Keratinocyte (primary cell): ENCODE measurements around the gene ACVR1. TPM values are rescaled to one million over a fixed set of nuclear protein-coding genes. Genes with fewer than 3 reads are reported as not detected.

Experiments
- DNase-seq: peaks from one replicate; pipeline ENCODE4 v3.0.0-alpha.2; 2011; ENCODE audit warnings: low read depth, missing footprints, low spot score
- FAIRE-seq: peaks from 2 replicates; lab custom pipeline; 2011; peaks lifted over from hg19 to GRCh38; lab: Jason Lieb, UNC
- H2AFZ ChIP-seq: 2 replicates; pipeline ENCODE4 v1.6.0; 2012; ENCODE audit warnings: low read length, control low read depth, inconsistent platforms; ENCODE audit not compliant: control insufficient read depth
- H3K27ac ChIP-seq: 2 replicates; pipeline ENCODE4 v1.5.1; 2011; ENCODE audit warnings: low read length; ENCODE audit not compliant: control insufficient read depth, insufficient read depth
- H3K27me3 ChIP-seq: 3 replicates; pipeline ENCODE4 v1.6.0; 2011; ENCODE audit warnings: low read length; ENCODE audit not compliant: control insufficient read depth, insufficient read depth; ENCODE audit errors: extremely low read depth
- H3K36me3 ChIP-seq, 2 experiments: 2 replicates in 1 of 2; 3 replicates in 1 of 2; pipeline ENCODE4 v1.5.1; 2011; ENCODE audit warnings: low read length in 2 of 2, mild to moderate bottlenecking in 1 of 2; ENCODE audit not compliant: control insufficient read depth in 2 of 2, insufficient read depth in 2 of 2; ENCODE audit errors: extremely low read depth in 1 of 2
- H3K4me1 ChIP-seq: 3 replicates; pipeline ENCODE4 v1.5.1; 2011; ENCODE audit warnings: low read length; ENCODE audit not compliant: control insufficient read depth, insufficient read depth; ENCODE audit errors: extremely low read depth
- H3K4me2 ChIP-seq: 3 replicates; pipeline ENCODE4 v1.6.0; 2011; ENCODE audit warnings: low read depth, low read length; ENCODE audit not compliant: control insufficient read depth, insufficient read depth; ENCODE audit errors: extremely low read depth
- H3K4me3 ChIP-seq, 3 experiments: fragments of 200-600 bp in 1 of 3; sonication (generic) in 1 of 3; 2 replicates in 2 of 3; 3 replicates in 1 of 3; pipeline ENCODE4 v1.5.1; 2011 to 2016; ENCODE audit warnings: low read length in 3 of 3, mild to moderate bottlenecking in 3 of 3, control low read depth in 2 of 3, inconsistent platforms in 1 of 3, low read depth in 1 of 3, mixed read lengths in 1 of 3, mixed run types in 1 of 3, moderate library complexity in 1 of 3; ENCODE audit not compliant: control insufficient read depth in 2 of 3, insufficient read depth in 2 of 3; ENCODE audit errors: extremely low read depth in 1 of 3
- H3K79me2 ChIP-seq: 2 replicates; pipeline ENCODE4 v1.6.0; 2012; ENCODE audit warnings: low read length; ENCODE audit not compliant: control insufficient read depth, insufficient read depth
- H3K9ac ChIP-seq: 3 replicates; pipeline ENCODE4 v1.6.0; 2011; ENCODE audit warnings: low read length; ENCODE audit not compliant: control insufficient read depth, insufficient read depth; ENCODE audit errors: extremely low read depth
- H3K9me1 ChIP-seq: 3 replicates; pipeline ENCODE4 v1.6.0; 2011; ENCODE audit warnings: low read length; ENCODE audit not compliant: control insufficient read depth, insufficient read depth; ENCODE audit errors: extremely low read depth
- H3K9me3 ChIP-seq: 2 replicates; pipeline ENCODE4 v1.5.1; 2012; ENCODE audit warnings: low read depth, low read length; ENCODE audit not compliant: control insufficient read depth
- H4K20me1 ChIP-seq: 3 replicates; pipeline ENCODE4 v1.6.0; 2011; ENCODE audit warnings: low read length; ENCODE audit not compliant: control insufficient read depth, insufficient read depth; ENCODE audit errors: extremely low read depth
- EZH2 ChIP-seq: IDR thresholded peaks from one replicate; pipeline ENCODE4 v1.6.1; 2012; ENCODE audit warnings: inconsistent platforms, mild to moderate bottlenecking, low read length, moderate library complexity
- dilution Hi-C: fragments of 300-500 bp; cut with MboI; formaldehyde crosslinking; loops from one replicate; pipeline ENCODE4 v1.7.0; 2020; ENCODE audit warnings: low sequenced_read_pairs; ENCODE audit not compliant: extremely low pct_ligation_motif_present
- polyA plus RNA-seq, 5 experiments: library from polyadenylated mRNA; depleted of rRNA in 3 of 5; stranded (reverse) in 3 of 5; stranded (forward) in 1 of 5; unstranded in 1 of 5; fragments of >200 nt; gene quantifications; 1 replicate in 1 of 5; 2 replicates in 3 of 5; 3 replicates in 1 of 5; pipeline versions ENCODE4 v1.2.1 to v1.2.3, GENCODE V29; 2011 to 2012; ENCODE audit warnings: missing spikeins in 2 of 5, low read depth in 1 of 5, low replicate concordance in 1 of 5
- TF ChIP-seq, protein P1 (sequence below), 3 experiments: IDR thresholded peaks in 1 of 3; conservative IDR thresholded peaks in 1 of 3; optimal IDR thresholded peaks in 1 of 3; 2 replicates in 2 of 3; 3 replicates in 1 of 3; pipeline versions ENCODE3 to v1.5.1; 2011; ENCODE audit warnings: low read length in 3 of 3, mild to moderate bottlenecking in 3 of 3, moderate library complexity in 2 of 3, control low read depth in 1 of 3, inconsistent platforms in 1 of 3; ENCODE audit not compliant: insufficient read depth in 2 of 3; ENCODE audit errors: extremely low read depth in 1 of 3

Gene ACVR1
- polyA plus RNA-seq, 1 donor (not counting 4 experiments of a cell fraction or from before 2014, with no cell fraction given): 30.8 TPM

- Histone ChIP-seq H3K27ac (no peak overlapping the region), H3K9ac (no peak overlapping the region), H3K4me2 (no peak overlapping the region), H3K79me2 (no peaks in the 10 kb centered on the region), H3K4me1 (no peaks in the 10 kb centered on the region), H3K27me3 (peaks cover 9% of the 10 kb centered on the region), H3K4me3 (no peak overlapping the region), H3K36me3 (no peaks in the 10 kb centered on the region), H4K20me1 (no peaks in the 10 kb centered on the region), H2AFZ (no peak overlapping the region), H3K9me1 (no peaks in the 10 kb centered on the region), H3K9me3 (no peaks in the 10 kb centered on the region)
- dilution Hi-C loops: no loop called here
- DNase-seq (no peak), FAIRE-seq (no peak)
- TF ChIP-seq, protein P1, sequence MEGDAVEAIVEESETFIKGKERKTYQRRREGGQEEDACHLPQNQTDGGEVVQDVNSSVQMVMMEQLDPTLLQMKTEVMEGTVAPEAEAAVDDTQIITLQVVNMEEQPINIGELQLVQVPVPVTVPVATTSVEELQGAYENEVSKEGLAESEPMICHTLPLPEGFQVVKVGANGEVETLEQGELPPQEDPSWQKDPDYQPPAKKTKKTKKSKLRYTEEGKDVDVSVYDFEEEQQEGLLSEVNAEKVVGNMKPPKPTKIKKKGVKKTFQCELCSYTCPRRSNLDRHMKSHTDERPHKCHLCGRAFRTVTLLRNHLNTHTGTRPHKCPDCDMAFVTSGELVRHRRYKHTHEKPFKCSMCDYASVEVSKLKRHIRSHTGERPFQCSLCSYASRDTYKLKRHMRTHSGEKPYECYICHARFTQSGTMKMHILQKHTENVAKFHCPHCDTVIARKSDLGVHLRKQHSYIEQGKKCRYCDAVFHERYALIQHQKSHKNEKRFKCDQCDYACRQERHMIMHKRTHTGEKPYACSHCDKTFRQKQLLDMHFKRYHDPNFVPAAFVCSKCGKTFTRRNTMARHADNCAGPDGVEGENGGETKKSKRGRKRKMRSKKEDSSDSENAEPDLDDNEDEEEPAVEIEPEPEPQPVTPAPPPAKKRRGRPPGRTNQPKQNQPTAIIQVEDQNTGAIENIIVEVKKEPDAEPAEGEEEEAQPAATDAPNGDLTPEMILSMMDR (optimal IDR thresholded peaks at IDR 0.05 in 1 of 3, IDR thresholded peaks at IDR 0.05 in 1 of 3, conservative IDR thresholded peaks at IDR 0.05 in 1 of 3; ENCODE audit: extremely low read depth in 1 of 3, insufficient read depth in 2 of 3, low read length in 3 of 3): no peak
- no peak for TF ChIP-seq EZH2
These were observed 43.1 kb upstream of the ACVR1 start for GRCh38 chr2:157919181-157919580.

DNA sequence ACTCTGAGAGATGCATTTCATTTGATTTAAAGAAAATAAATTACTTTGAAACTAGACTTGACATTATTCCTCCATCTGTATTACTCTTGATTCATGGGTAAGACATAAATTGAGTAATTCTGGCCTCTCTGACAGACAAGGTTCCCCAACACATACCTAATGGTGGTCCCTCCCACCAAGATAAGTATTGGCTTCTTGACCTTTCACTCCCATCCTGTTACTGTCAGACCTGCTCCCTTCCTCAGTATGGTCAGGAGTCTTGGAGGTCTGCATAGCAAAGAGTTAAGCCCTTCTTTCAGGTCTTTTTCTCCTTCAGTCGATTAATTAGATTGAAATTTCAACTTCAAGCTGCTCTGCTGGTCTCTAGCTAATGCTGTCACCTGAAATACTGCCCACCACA lies 42.2 kb upstream of the ACVR1 start:
- H3K4me3 ChIP-seq: no peak overlapping the region
- H3K27ac ChIP-seq: no peak overlapping the region
- H3K9ac ChIP-seq: no peak overlapping the region
- H3K4me1 ChIP-seq: no peaks in the 10 kb centered on the region
- H3K9me3 ChIP-seq: no peaks in the 10 kb centered on the region
- DNase-seq (no peak), FAIRE-seq (no peak)
- peaks cover 9% of the 10 kb centered on the region for H3K27me3 ChIP-seq
- no peaks in the 10 kb centered on the region for H3K9me1 ChIP-seq
- no peaks in the 10 kb centered on the region for H3K79me2 ChIP-seq
- no peak overlapping the region for H2AFZ ChIP-seq
- H3K36me3 ChIP-seq: no peaks in the 10 kb centered on the region
- no peaks in the 10 kb centered on the region for H4K20me1 ChIP-seq
- TF ChIP-seq, protein P1 (optimal IDR thresholded peaks at IDR 0.05 in 1 of 3, IDR thresholded peaks at IDR 0.05 in 1 of 3, conservative IDR thresholded peaks at IDR 0.05 in 1 of 3; ENCODE audit: extremely low read depth in 1 of 3, insufficient read depth in 2 of 3, low read length in 3 of 3): no peak
- no peak for TF ChIP-seq EZH2
- no peak overlapping the region for H3K4me2 ChIP-seq
- dilution Hi-C loops: no loop called here
